ENCODE measurements around the gene PLSCR4.

Gene PLSCR4

DNA sequence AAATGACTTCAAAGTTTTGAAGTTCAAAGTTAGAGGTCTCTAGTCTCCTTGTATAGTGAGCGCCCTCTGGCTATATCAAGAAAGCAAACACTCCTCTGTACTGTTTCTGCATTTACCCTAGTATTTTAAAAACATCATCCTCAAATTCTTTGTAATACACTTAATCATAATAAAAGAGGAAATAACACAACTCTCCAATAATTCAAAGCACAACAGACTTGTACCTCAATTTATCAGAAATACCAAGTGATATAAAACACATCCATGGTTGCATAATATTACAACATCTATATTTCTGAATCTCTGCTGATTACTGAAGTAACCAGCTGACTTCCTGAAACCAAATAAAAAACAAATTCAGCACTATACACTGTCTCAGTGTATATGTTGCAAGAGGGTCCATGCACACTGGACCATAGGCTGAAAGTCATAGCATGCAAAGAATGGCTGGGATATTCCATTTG, 102.4 kb downstream of the PLSCR4 start:
- Mint-ChIP-seq H3K4me1 (no peaks in the 10 kb centered on the region), H3K36me3 (ENCODE audit: insufficient read depth) (no peaks in the 10 kb centered on the region), H3K27me3 (peaks cover 8% of the 10 kb centered on the region), H3K4me3 (no peak overlapping the region), H3K9me3 (no peaks in the 10 kb centered on the region), H3K27ac (ENCODE audit: low read depth) (no peak overlapping the region)
- DNase-seq (ENCODE audit: low spot score in 2 of 2): no peak
- no peak for ATAC-seq (replicated peaks; ENCODE audit: extremely low read depth, poor library complexity, severe bottlenecking)

DNA sequence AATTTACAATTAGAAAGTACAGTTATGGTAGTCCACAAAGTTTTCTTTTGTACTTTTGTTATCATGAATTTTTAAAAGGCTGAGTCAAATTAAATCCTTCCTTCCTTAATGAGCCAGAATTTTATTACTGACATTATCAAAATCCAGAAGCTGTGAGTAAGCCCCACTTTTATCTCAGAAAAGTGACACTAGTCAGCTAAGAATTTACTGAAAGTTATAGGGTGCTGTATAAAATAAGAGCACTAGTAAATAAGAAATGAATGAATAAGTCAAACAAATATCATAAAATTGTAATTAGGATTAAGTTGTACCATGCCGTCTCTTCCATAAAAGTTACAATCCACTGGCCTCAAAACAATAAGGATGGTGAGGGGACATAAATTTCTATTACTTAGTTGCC, 105.3 kb downstream of the PLSCR4 start:
- no peak overlapping the region for H3K27ac Mint-ChIP-seq (ENCODE audit: low read depth)
- no peak overlapping the region for H3K4me3 Mint-ChIP-seq
- no peaks in the 10 kb centered on the region for H3K36me3 Mint-ChIP-seq (ENCODE audit: insufficient read depth)
- peaks cover 11% of the 10 kb centered on the region for H3K27me3 Mint-ChIP-seq
- no peaks in the 10 kb centered on the region for H3K4me1 Mint-ChIP-seq
- H3K9me3 Mint-ChIP-seq: no peaks in the 10 kb centered on the region
- ATAC-seq (replicated peaks; ENCODE audit: extremely low read depth, poor library complexity, severe bottlenecking): no peak
- DNase-seq (ENCODE audit: low spot score in 2 of 2): no peak

- Mint-ChIP-seq H3K27me3 (peaks cover 11% of the 10 kb centered on the region), H3K9me3 (peaks cover 2% of the 10 kb centered on the region), H3K4me3 (no peak overlapping the region), H3K36me3 (ENCODE audit: insufficient read depth) (no peaks in the 10 kb centered on the region), H3K4me1 (no peaks in the 10 kb centered on the region), H3K27ac (ENCODE audit: low read depth) (no peak overlapping the region)
- no peak for DNase-seq (ENCODE audit: low spot score in 2 of 2)
- ATAC-seq (replicated peaks; ENCODE audit: extremely low read depth, poor library complexity, severe bottlenecking): no peak
Observed at GRCh38 chr3:146142757-146143156, 108.1 kb downstream of the PLSCR4 start.

Measured in central memory CD8-positive, alpha-beta T cell (primary cell).